GM23248 (cell line): ENCODE measurements around the gene CAMK1D. TPM values are rescaled to one million over a fixed set of nuclear protein-coding genes. Genes with fewer than 3 reads are reported as not detected.

Source experiments
- DNase-seq: peaks from one replicate; pipeline ENCODE4 v3.0.0-alpha.2; 2015
- H2AFZ ChIP-seq: fragments of 200-600 bp; sonication (generic); 2 replicates; pipeline ENCODE4 v1.6.1; 2016; ENCODE audit warnings: antibody characterized with exemption
- H3F3A ChIP-seq: fragments of 200-600 bp; sonication (generic); 2 replicates; pipeline ENCODE4 v1.6.1; 2016; ENCODE audit warnings: mild to moderate bottlenecking, antibody characterized with exemption, mixed run types; ENCODE audit not compliant: insufficient read depth
- H3K27ac ChIP-seq: fragments of 200-600 bp; sonication (generic); 2 replicates; pipeline ENCODE4 v1.5.1; 2016; ENCODE audit warnings: mild to moderate bottlenecking
- H3K27me3 ChIP-seq: fragments of 200-600 bp; sonication (generic); replicated peaks from 2 replicates; pipeline ENCODE4 v1.6.1; 2016; ENCODE audit warnings: mild to moderate bottlenecking; ENCODE audit not compliant: insufficient read depth
- H3K36me3 ChIP-seq: fragments of 200-600 bp; sonication (generic); 2 replicates; pipeline ENCODE4 v1.6.1; 2016; ENCODE audit warnings: low read depth, mild to moderate bottlenecking
- H3K4me1 ChIP-seq: fragments of 200-600 bp; sonication (generic); 2 replicates; pipeline ENCODE4 v1.6.1; 2016; ENCODE audit warnings: mild to moderate bottlenecking; ENCODE audit not compliant: insufficient read depth
- H3K4me2 ChIP-seq: fragments of 200-600 bp; sonication (generic); one replicate; pipeline ENCODE4 v1.6.1; 2016; ENCODE audit warnings: mild to moderate bottlenecking; ENCODE audit not compliant: unreplicated experiment
- H3K4me3 ChIP-seq: fragments of 200-600 bp; sonication (generic); 2 replicates; pipeline ENCODE4 v1.5.1; 2016; ENCODE audit warnings: mild to moderate bottlenecking
- H3K79me2 ChIP-seq: fragments of 200-600 bp; sonication (generic); 2 replicates; pipeline ENCODE4 v1.6.1; 2016; ENCODE audit warnings: mild to moderate bottlenecking; ENCODE audit not compliant: insufficient read depth
- H3K9ac ChIP-seq: fragments of 200-600 bp; sonication (generic); 2 replicates; pipeline ENCODE4 v1.6.1; 2016; ENCODE audit warnings: mild to moderate bottlenecking
- H3K9me2 ChIP-seq: fragments of 200-600 bp; sonication (generic); 2 replicates; pipeline ENCODE4 v1.6.1; 2016; ENCODE audit warnings: mixed run types, mild to moderate bottlenecking, moderate library complexity; ENCODE audit not compliant: insufficient read depth
- H3K9me3 ChIP-seq: fragments of 200-600 bp; sonication (generic); one replicate; pipeline ENCODE4 v1.6.1; 2017; ENCODE audit warnings: low read depth
- H4K20me1 ChIP-seq: fragments of 200-600 bp; sonication (generic); 2 replicates; pipeline ENCODE4 v1.6.0; 2016; ENCODE audit not compliant: insufficient read depth
- EZH2 ChIP-seq: fragments of 200-600 bp; sonication (generic); IDR thresholded peaks from 2 replicates; pipeline ENCODE4 v1.6.1; 2018; ENCODE audit warnings: antibody characterized with exemption, mild to moderate bottlenecking; ENCODE audit not compliant: insufficient read depth, poor library complexity, severe bottlenecking
- EZH2phosphoT487 ChIP-seq: fragments of 200-600 bp; sonication (generic); IDR thresholded peaks from 2 replicates; pipeline ENCODE4 v1.6.1; 2018; ENCODE audit warnings: antibody characterized with exemption, moderate library complexity, mild to moderate bottlenecking, low read depth; ENCODE audit not compliant: insufficient read depth
- WGBS, 2 experiments: methylation state at CpG; one replicate each; pipeline ENCODE4 v1.1.6; 2015 to 2017; ENCODE audit warnings: low lambda C conversion rate in 2 of 2, low coverage in 1 of 2; ENCODE audit errors: missing lambda C conversion rate in 2 of 2; 5-methylcytosine and 5-hydroxymethylcytosine counted together
- in situ Hi-C: fragments of 300-500 bp; cut with MboI; formaldehyde crosslinking; loops from 2 replicates; pipeline ENCODE4 v1.15.0; 2020
- polyA plus RNA-seq: library from polyadenylated mRNA; unstranded; fragments of >200 nt; fragmentation: Nextera tagmentation; extraction: Ambion mirVana; gene quantifications from 2 replicates; pipeline ENCODE4 v1.2.1, GENCODE V29; 2016
- total RNA-seq: library from RNA; depleted of rRNA; stranded (reverse); fragments of >200 nt; shearing (Covaris generic); gene quantifications from 2 replicates; pipeline ENCODE4 v1.2.3, GENCODE V29; 2014

CAMK1D gene
- total and polyA plus RNA-seq, 2 experiments from 2014 or later: 0.22 to 0.55 TPM

- no peak overlapping the region for H3K9ac ChIP-seq
- no peaks in the 10 kb centered on the region for H3K9me2 ChIP-seq
- H3K9me3 ChIP-seq: no peaks in the 10 kb centered on the region
- H3F3A ChIP-seq: no peaks in the 10 kb centered on the region
- TF ChIP-seq EZH2phosphoT487: no peak
- no peak for TF ChIP-seq EZH2
- no peak overlapping the region for H3K4me2 ChIP-seq
- no peaks in the 10 kb centered on the region for H3K79me2 ChIP-seq
- no peak overlapping the region for H3K4me3 ChIP-seq
- no peak overlapping the region for H2AFZ ChIP-seq
- no peak for DNase-seq
- no peaks in the 10 kb centered on the region for H3K36me3 ChIP-seq
- H3K4me1 ChIP-seq: no peaks in the 10 kb centered on the region
- WGBS, 2 experiments: 89 to 90% methylated on average over 7 of the region's 7 CpGs
- H3K27ac ChIP-seq: no peak overlapping the region
- no peaks in the 10 kb centered on the region for H3K27me3 ChIP-seq
- in situ Hi-C loops: no loop called here
- H4K20me1 ChIP-seq: no peaks in the 10 kb centered on the region
Observed at GRCh38 chr10:12642036-12642435, 292.7 kb downstream of the CAMK1D start.

GRCh38 chr10:12643279-12643678 is 293.9 kb downstream of the CAMK1D start:
- Histone ChIP-seq H3K4me2 (no peak overlapping the region), H3K9ac (no peak overlapping the region), H3K36me3 (no peaks in the 10 kb centered on the region), H3K27me3 (no peaks in the 10 kb centered on the region), H3K4me1 (no peaks in the 10 kb centered on the region), H3K79me2 (no peaks in the 10 kb centered on the region), H3K9me2 (no peaks in the 10 kb centered on the region), H3K4me3 (no peak overlapping the region), H2AFZ (no peak overlapping the region), H3K27ac (no peak overlapping the region), H4K20me1 (no peaks in the 10 kb centered on the region), H3F3A (no peaks in the 10 kb centered on the region), H3K9me3 (no peaks in the 10 kb centered on the region)
- 88 to 91% methylated on average over 17 of the region's 17 CpGs for WGBS, 2 experiments
- no peak for TF ChIP-seq EZH2
- no peak for TF ChIP-seq EZH2phosphoT487
- in situ Hi-C loops: no loop called here
- DNase-seq: no peak

- H3K27ac ChIP-seq: no peak overlapping the region
- H3K9me2 ChIP-seq: no peaks in the 10 kb centered on the region
- H4K20me1 ChIP-seq: no peaks in the 10 kb centered on the region
- H3K36me3 ChIP-seq: no peaks in the 10 kb centered on the region
- no peaks in the 10 kb centered on the region for H3F3A ChIP-seq
- no peak overlapping the region for H3K4me3 ChIP-seq
- H2AFZ ChIP-seq: no peak overlapping the region
- DNase-seq: no peak
- H3K9ac ChIP-seq: no peak overlapping the region
- WGBS, 2 experiments: 83 to 87% methylated on average over 4 of the region's 4 CpGs
- no peaks in the 10 kb centered on the region for H3K9me3 ChIP-seq
- H3K4me1 ChIP-seq: no peaks in the 10 kb centered on the region
- TF ChIP-seq EZH2: no peak
- in situ Hi-C loops: no loop called here
- H3K79me2 ChIP-seq: no peaks in the 10 kb centered on the region
- no peaks in the 10 kb centered on the region for H3K27me3 ChIP-seq
- no peak overlapping the region for H3K4me2 ChIP-seq
Observed at GRCh38 chr10:12644380-12645144, 295.2 kb downstream of the CAMK1D start.

GRCh38 chr10:12645449-12645848 is 296.1 kb downstream of the CAMK1D start:
- Histone ChIP-seq H3K36me3 (no peaks in the 10 kb centered on the region), H2AFZ (no peak overlapping the region), H3K9me3 (no peaks in the 10 kb centered on the region), H3K9ac (no peak overlapping the region), H3K4me3 (no peak overlapping the region), H3K79me2 (no peaks in the 10 kb centered on the region), H3F3A (no peaks in the 10 kb centered on the region), H3K27ac (no peak overlapping the region), H3K9me2 (no peaks in the 10 kb centered on the region), H3K4me1 (no peaks in the 10 kb centered on the region), H3K4me2 (no peak overlapping the region), H3K27me3 (no peaks in the 10 kb centered on the region), H4K20me1 (no peaks in the 10 kb centered on the region)
- in situ Hi-C loops: no loop called here
- WGBS, 2 experiments: 78 to 80% methylated on average over 11 of the region's 11 CpGs
- DNase-seq: no peak
- TF ChIP-seq EZH2: no peak
- TF ChIP-seq EZH2phosphoT487: no peak
